Thymus (tissue), 11 donors: ENCODE data around the gene ADCYAP1R1. TPM values are rescaled to one million over a fixed set of nuclear protein-coding genes. Genes with fewer than 3 reads are reported as not detected.

Source experiments
- DNase-seq, 9 donors: peaks; one replicate each; pipeline ENCODE4 v3.0.0-alpha.2; 2013; ENCODE audit warnings: low spot score in 9 of 9, low read depth in 6 of 9, missing footprints in 1 of 9
- H3K27ac ChIP-seq, 2 donors: one replicate each; pipeline ENCODE4 v1.5.1; 2013; ENCODE audit warnings: control low read depth in 1 of 2, low read depth in 1 of 2, low read length in 1 of 2, mild to moderate bottlenecking in 1 of 2, moderate library complexity in 1 of 2
- H3K27me3 ChIP-seq, 2 donors: one replicate each; pipeline ENCODE4 v1.5.1; 2013; ENCODE audit warnings: low read length in 1 of 2; ENCODE audit not compliant: control insufficient read depth in 2 of 2, insufficient read depth in 1 of 2
- H3K36me3 ChIP-seq, 2 donors: one replicate each; pipeline ENCODE4 v1.5.1; 2013; ENCODE audit warnings: low read length in 1 of 2, mild to moderate bottlenecking in 1 of 2, moderate library complexity in 1 of 2; ENCODE audit not compliant: control insufficient read depth in 2 of 2, insufficient read depth in 2 of 2
- H3K4me1 ChIP-seq, 2 donors: one replicate each; pipeline ENCODE4 v1.5.1; 2013; ENCODE audit warnings: low read length in 2 of 2; ENCODE audit not compliant: control insufficient read depth in 2 of 2, insufficient read depth in 2 of 2
- H3K4me3 ChIP-seq, 2 donors: one replicate each; pipeline ENCODE4 v1.5.1; 2013; ENCODE audit warnings: low read length in 2 of 2, control low read depth in 1 of 2, mild to moderate bottlenecking in 1 of 2
- H3K9me3 ChIP-seq, 2 donors: one replicate each; pipeline ENCODE4 v1.5.1; 2013; ENCODE audit warnings: low read length in 1 of 2, mild to moderate bottlenecking in 1 of 2; ENCODE audit not compliant: control insufficient read depth in 2 of 2, insufficient read depth in 1 of 2
- WGBS: extraction: QIAGEN DNeasy Blood & Tissue Kit; methylation state at CpG from one replicate; pipeline ENCODE4 v1.1.7; 2013; 5-methylcytosine and 5-hydroxymethylcytosine counted together
- polyA plus RNA-seq: library from polyadenylated mRNA; stranded (reverse); fragments of 200-250 nt; gene quantifications from one replicate; pipeline ENCODE4 v1.2.3, GENCODE V29; 2013
- total RNA-seq: library from RNA; stranded (reverse); fragments of 120-200 nt; gene quantifications from one replicate; pipeline ENCODE4 v1.2.4, GENCODE V29; 2013
- donor health status: healthy.

ADCYAP1R1 gene
- total and polyA plus RNA-seq, 2 donors, result 0.21 to 0.61 TPM

DNA sequence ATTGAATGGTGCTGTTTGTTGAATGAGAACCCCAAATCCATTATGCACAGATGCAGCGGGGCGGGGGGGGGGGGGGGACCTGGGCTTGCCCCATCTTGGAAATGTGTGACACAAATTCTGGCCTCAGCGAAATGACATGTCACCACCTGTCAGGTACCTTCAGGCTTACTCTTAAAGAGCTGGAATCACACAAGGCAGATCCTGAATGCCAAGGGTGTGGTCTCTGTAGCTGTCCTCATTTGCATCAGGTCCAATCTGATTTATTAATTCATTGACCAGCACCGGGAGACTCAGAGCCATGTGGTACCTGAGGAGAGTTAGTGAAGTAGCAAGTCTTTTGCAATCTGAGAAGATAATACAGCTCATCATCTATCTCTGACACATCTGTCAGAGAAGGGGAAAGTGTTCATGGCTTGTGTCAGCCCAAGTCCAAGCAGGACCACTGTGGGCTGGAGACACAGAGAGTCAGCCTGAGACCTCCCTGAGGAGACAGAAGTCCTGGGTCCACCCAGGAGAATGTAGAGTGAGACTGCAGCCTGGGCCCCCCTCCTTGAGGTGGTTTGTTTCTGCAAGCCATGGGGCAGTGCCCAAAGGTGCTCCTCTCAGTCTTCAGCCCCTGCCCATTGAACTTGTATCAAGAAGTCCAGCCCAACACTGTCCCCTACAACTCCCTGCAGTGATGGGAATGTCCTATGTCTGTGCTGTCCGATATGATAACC, 46.7 kb downstream of the ADCYAP1R1 start:
- WGBS, result 92% methylated on average over 5 of the region's 5 CpGs

DNA sequence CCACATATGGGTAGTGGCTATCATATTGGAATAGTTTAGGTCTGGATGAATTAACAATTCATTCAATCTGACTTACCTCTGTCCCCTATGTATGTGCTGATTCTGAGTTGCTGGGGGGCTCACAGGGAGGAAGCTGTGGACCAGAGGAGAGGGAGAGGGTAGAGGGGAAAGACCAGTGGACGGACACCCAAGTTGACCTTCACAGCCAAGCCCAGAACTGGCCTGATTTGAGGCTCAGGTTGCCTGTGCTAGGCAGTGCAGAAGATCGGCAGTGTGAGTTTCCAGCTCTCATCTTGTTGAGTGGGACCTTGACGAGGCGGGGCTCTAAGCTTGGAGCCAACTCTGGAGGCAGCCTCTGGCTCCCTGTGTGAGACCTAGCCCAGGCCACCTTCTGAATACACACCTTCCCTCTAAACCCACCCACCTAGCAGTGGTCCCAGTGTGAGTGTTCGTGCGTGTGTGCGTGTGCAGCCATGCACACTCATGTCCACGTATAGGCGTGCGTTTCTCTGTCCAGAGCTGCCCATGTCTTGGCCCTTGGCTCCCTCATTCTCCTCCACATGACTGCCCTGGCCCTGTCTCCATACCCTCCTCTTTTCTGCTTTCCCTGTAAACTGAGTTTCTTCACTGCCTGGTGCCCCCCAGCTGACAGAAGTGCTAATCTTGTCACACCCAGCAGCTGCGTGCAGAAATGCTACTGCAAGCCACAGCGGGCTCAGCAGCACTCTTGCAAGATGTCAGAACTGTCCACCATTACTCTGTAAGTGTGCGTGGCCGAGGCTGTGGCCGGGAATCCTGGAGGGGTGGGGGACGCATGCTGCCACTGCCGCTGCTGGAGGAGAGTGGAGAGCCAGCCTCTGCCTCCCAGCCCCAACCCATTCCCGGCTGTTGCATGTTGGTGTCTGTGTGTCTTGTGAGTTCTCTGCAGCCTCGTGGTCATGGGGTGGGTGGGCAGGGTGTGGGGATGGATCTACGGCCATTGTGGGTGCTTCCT, 47.6 kb downstream of the ADCYAP1R1 start:
- WGBS, result 85% methylated on average over 20 of the region's 20 CpGs
- no peak for DNase-seq
- H3K36me3 ChIP-seq, result no peaks in the 10 kb centered on the region
- H3K27ac ChIP-seq, result no peak overlapping the region
- H3K9me3 ChIP-seq, result no peaks in the 10 kb centered on the region
- no peaks in the 10 kb centered on the region for H3K4me1 ChIP-seq
- no peaks in the 10 kb centered on the region for H3K27me3 ChIP-seq
- H3K4me3 ChIP-seq, result no peak overlapping the region

More for the DNA sequence above, 46.7 kb downstream of the ADCYAP1R1 start:
- DNase-seq, result no peak
- H3K9me3 ChIP-seq, result no peaks in the 10 kb centered on the region
- H3K4me3 ChIP-seq, result no peak overlapping the region
- no peaks in the 10 kb centered on the region for H3K27me3 ChIP-seq
- no peak overlapping the region for H3K27ac ChIP-seq
- no peaks in the 10 kb centered on the region for H3K4me1 ChIP-seq
- no peaks in the 10 kb centered on the region for H3K36me3 ChIP-seq

DNA sequence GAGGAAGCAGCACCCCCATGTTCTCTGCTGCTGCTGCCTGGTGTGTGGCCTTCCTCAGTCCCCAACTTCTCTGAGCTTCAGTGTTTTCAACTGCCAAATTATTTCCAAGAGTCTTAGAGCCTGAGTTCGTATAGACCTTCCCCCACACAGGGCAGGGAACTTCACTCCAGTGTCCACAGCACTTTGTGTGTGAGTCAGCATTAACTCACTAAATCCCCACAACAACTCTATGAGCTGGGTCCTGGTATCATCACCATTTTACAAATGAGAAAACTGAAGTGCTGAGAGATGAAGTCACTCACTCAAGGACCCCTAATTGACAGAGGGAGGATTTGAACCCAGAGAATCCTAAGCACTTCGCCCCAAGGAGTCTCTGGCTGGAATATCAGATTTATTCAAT, 48.3 kb downstream of the ADCYAP1R1 start:
- no peak overlapping the region for H3K27ac ChIP-seq
- no peak for DNase-seq
- WGBS, result 67% methylated on average over 2 of the region's 2 CpGs

DNA sequence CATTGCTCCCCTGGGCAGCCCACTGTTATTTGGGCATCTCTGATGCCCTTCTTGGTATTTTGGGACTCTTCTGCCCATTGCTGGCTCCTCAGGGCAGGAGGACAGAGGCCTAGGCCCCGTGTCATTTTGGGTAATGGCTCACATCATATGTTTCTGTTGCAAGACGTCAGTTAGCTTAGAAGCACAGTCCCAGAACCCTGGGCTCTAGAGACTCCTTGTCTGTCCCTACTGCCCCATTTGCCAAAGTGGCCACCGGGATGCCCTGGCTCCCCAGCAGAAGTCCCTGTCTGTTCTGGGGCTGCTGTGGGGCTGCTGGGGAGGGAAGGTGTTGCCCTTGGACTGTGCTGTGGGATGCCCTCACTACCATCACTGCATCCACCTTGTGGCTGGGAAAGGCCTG, 48.8 kb downstream of the ADCYAP1R1 start:
- 88% methylated on average over 3 of the region's 3 CpGs for WGBS
- Histone ChIP-seq H3K4me3 (no peak overlapping the region), H3K27me3 (no peaks in the 10 kb centered on the region), H3K4me1 (no peaks in the 10 kb centered on the region), H3K36me3 (no peaks in the 10 kb centered on the region), H3K27ac (no peak overlapping the region), H3K9me3 (no peaks in the 10 kb centered on the region)
- no peak for DNase-seq

More for the DNA sequence above, 48.3 kb downstream of the ADCYAP1R1 start:
- Histone ChIP-seq H3K27me3 (no peaks in the 10 kb centered on the region), H3K9me3 (no peaks in the 10 kb centered on the region), H3K4me1 (no peaks in the 10 kb centered on the region), H3K36me3 (no peaks in the 10 kb centered on the region), H3K4me3 (no peak overlapping the region)

DNA sequence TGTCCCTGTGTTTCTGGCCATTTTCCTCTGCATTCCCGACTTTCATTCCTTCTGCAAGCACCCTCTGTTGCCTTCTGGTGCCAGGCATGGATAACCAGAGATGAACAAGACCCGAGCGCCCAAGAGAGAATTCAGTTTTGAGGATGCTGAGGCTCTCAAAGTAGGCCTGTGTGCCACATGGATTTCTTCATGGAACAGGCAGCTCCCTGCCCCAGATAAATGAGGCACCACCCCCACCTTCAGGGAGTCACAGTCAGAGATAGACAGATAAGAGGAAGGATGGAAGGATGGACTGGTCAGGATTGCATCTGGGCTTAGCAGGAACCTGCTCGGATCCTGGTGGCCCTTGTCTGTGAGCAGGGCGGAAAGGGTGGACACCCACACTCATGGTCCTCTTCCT, 49.4 kb downstream of the ADCYAP1R1 start:
- H3K27ac ChIP-seq, result no peak overlapping the region
- no peaks in the 10 kb centered on the region for H3K36me3 ChIP-seq
- 92% methylated on average over 5 of the region's 5 CpGs for WGBS
- DNase-seq, result no peak
- H3K4me1 ChIP-seq, result no peaks in the 10 kb centered on the region
- H3K27me3 ChIP-seq, result no peaks in the 10 kb centered on the region
- H3K4me3 ChIP-seq, result no peak overlapping the region
- H3K9me3 ChIP-seq, result no peaks in the 10 kb centered on the region

DNA sequence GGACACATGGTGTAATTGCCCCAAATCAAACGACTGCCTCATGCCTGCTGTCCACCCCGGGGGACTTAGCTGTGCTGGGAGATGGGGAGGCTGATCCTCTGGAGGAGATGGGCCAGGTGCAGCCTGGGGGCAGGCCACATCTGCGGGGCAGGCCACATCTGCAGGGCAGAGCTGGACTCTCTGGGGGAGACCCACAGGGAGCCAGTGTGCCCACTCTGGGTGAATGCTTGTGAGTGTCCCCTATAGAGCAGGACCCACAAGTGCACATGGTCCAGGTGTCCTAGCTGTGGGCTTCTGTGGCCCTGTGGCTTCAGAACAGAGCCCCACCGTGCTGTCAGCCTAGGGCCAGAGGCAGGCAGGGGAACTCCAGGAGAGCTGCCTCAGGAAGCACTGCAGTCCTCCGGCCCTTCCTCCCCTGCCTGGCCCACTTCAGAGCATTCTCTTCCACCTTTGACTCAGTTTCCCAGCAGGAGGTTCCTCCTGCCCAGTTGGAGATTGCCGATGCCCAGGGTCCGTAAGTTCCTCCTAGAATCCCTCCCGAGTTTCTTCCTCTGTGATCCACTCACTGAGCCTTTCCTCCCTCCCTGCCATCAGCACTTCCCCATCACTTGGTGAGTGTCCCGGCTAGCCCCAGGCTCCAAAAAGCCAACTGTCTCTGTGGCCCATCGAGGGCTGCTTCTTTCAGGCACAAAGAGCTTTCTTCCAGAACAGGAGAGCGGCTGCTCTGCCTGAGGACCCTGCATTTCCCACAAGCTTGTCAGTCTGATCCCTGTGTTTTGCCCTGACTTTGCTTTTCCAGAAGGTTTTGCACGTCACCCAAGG, 50.3 kb downstream of the ADCYAP1R1 start:
- Histone ChIP-seq H3K9me3 (no peaks in the 10 kb centered on the region), H3K4me3 (no peak overlapping the region), H3K27me3 (no peaks in the 10 kb centered on the region), H3K27ac (no peak overlapping the region), H3K36me3 (no peaks in the 10 kb centered on the region), H3K4me1 (no peaks in the 10 kb centered on the region)
- DNase-seq, result no peak
- WGBS, result 85% methylated on average over 12 of the region's 12 CpGs

DNA sequence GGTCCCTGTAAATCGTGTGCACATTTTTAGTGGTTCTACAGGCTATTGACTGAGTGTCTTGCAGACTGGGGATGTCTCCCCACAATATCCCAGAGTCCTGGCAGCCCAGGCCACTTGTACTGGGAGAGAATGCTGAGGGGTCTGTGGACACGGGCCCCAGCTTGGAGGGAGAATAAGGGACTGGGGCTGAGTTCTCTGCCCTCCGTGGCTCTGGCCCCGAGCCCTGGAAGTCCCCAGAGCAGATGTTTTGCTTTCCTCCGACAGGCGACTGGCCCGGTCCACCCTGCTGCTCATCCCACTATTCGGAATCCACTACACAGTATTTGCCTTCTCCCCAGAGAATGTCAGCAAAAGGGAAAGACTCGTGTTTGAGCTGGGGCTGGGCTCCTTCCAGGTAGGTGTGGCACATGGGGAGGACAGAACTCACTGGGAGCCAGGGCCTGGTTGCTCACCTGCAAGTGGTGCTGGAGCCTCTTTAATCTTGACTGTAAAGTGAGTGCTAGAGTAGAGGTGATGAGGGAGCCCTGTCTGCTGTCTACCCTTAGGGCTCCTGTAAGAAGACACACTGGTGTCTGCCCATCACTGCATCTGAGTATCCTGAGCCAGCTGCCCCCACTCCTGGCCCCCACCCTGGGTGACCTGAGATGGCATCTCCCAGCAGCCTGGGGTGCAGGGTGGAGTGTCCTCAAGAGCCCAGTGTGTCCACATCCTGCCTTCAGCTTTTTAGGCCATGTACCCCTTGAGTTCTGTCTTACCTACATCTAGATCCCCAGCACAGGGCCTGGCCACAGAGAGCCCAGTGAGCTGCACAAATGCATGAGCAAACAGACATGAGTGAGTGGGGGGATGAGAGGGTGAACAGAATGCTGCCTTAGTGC, 51.1 kb downstream of the ADCYAP1R1 start:
- H3K4me1 ChIP-seq, result no peaks in the 10 kb centered on the region
- 87% methylated on average over 9 of the region's 9 CpGs for WGBS
- H3K4me3 ChIP-seq, result no peak overlapping the region
- H3K36me3 ChIP-seq, result no peaks in the 10 kb centered on the region
- no peaks in the 10 kb centered on the region for H3K27me3 ChIP-seq
- H3K9me3 ChIP-seq, result no peaks in the 10 kb centered on the region
- no peak overlapping the region for H3K27ac ChIP-seq
- DNase-seq, result no peak
